Osteoblast (primary cell): ENCODE measurements around the gene SH2D3A. TPM values are rescaled to one million over a fixed set of nuclear protein-coding genes. Genes with fewer than 3 reads are reported as not detected.
"Not testable (repeated sequence)": the region's sequence is repeated elsewhere in the genome, so short reads cannot be mapped to it uniquely, and the experiment has no call there.

Source experiments
- DNase-seq: peaks from one replicate; pipeline ENCODE4 v3.0.0; 2011; ENCODE audit warnings: low spot score, mixed read lengths; ENCODE audit not compliant: insufficient read length; ENCODE audit errors: missing footprints
- H2AFZ ChIP-seq: 2 replicates; pipeline ENCODE4 v1.6.0; 2011; ENCODE audit warnings: mild to moderate bottlenecking, low read length
- H3K27ac ChIP-seq: 2 replicates; pipeline ENCODE4 v1.5.1; 2011; ENCODE audit warnings: mild to moderate bottlenecking, low read depth, low read length, moderate library complexity
- H3K27me3 ChIP-seq: 2 replicates; pipeline ENCODE4 v1.6.0; 2012; ENCODE audit warnings: mild to moderate bottlenecking, control low read depth, inconsistent platforms, low read length, moderate library complexity; ENCODE audit not compliant: insufficient read depth
- H3K36me3 ChIP-seq: 2 replicates; pipeline ENCODE4 v1.5.1; 2011; ENCODE audit warnings: mild to moderate bottlenecking, low read length, control low read depth, moderate library complexity; ENCODE audit not compliant: insufficient read depth
- H3K4me1 ChIP-seq: 2 replicates; pipeline ENCODE4 v1.5.1; 2011; ENCODE audit warnings: mild to moderate bottlenecking, low read length, control low read depth, moderate library complexity; ENCODE audit not compliant: insufficient read depth
- H3K4me2 ChIP-seq: 2 replicates; pipeline ENCODE4 v1.6.0; 2011; ENCODE audit warnings: mild to moderate bottlenecking, low read length; ENCODE audit not compliant: insufficient read depth
- H3K4me3 ChIP-seq: fragments of 200-600 bp; sonication (generic); 3 replicates; pipeline ENCODE4 v1.5.1; 2012; ENCODE audit warnings: mild to moderate bottlenecking, low read length, inconsistent platforms; ENCODE audit not compliant: insufficient read depth
- H3K79me2 ChIP-seq: 2 replicates; pipeline ENCODE4 v1.6.0; 2012; ENCODE audit warnings: mild to moderate bottlenecking, low read length, control low read depth, inconsistent platforms; ENCODE audit not compliant: insufficient read depth
- H3K9me3 ChIP-seq: 2 replicates; pipeline ENCODE4 v1.5.1; 2011; ENCODE audit warnings: low read depth, low read length, control low read depth
- H4K20me1 ChIP-seq: 2 replicates; pipeline ENCODE4 v1.6.0; 2012; ENCODE audit warnings: mild to moderate bottlenecking, low read length, control low read depth; ENCODE audit not compliant: insufficient read depth
- total RNA-seq: library from RNA; depleted of rRNA; stranded (reverse); fragments of >200 nt; gene quantifications from 2 replicates; pipeline ENCODE4 v1.2.3, GENCODE V29; 2012
- TF ChIP-seq, protein P1 (sequence below): IDR thresholded peaks from 2 replicates; pipeline ENCODE4 v1.5.1; 2011; ENCODE audit warnings: mild to moderate bottlenecking, low read depth, low read length, moderate library complexity; ENCODE audit errors: extremely low read depth

SH2D3A gene
- total RNA-seq, 1 donor: not detected

DNA sequence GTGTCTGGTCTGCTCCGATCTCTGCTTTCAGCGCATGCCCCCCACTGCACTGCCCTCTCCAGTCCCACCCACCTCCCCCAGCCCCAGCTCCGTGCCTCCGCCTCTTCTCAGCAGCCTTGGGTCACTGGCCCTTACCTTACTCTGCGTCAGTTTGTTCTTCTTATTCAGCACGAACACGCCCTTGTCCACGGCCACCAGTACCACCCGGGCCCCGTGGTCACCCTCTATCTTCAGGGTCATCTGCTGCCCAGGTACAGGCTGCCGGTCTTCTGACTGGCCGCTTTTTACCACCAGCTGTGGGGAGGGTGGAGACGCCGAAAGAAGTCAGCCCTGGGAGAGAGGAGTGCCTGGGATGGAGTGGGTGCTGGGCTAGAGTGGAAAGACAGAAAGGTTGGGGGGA lies 57.7 kb downstream of the SH2D3A start:
- Histone ChIP-seq H4K20me1 (no peaks in the 10 kb centered on the region), H3K36me3 (no peaks in the 10 kb centered on the region), H3K9me3 (no peaks in the 10 kb centered on the region), H3K27me3 (peaks cover 18% of the 10 kb centered on the region), H3K27ac (no peak overlapping the region), H3K4me3 (no peak overlapping the region), H2AFZ (no peak overlapping the region), H3K79me2 (no peaks in the 10 kb centered on the region), H3K4me2 (no peak overlapping the region), H3K4me1 (no peaks in the 10 kb centered on the region)
- peak; percentile 51 for DNase-seq
- TF ChIP-seq, protein P1, sequence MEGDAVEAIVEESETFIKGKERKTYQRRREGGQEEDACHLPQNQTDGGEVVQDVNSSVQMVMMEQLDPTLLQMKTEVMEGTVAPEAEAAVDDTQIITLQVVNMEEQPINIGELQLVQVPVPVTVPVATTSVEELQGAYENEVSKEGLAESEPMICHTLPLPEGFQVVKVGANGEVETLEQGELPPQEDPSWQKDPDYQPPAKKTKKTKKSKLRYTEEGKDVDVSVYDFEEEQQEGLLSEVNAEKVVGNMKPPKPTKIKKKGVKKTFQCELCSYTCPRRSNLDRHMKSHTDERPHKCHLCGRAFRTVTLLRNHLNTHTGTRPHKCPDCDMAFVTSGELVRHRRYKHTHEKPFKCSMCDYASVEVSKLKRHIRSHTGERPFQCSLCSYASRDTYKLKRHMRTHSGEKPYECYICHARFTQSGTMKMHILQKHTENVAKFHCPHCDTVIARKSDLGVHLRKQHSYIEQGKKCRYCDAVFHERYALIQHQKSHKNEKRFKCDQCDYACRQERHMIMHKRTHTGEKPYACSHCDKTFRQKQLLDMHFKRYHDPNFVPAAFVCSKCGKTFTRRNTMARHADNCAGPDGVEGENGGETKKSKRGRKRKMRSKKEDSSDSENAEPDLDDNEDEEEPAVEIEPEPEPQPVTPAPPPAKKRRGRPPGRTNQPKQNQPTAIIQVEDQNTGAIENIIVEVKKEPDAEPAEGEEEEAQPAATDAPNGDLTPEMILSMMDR: no peak

DNA sequence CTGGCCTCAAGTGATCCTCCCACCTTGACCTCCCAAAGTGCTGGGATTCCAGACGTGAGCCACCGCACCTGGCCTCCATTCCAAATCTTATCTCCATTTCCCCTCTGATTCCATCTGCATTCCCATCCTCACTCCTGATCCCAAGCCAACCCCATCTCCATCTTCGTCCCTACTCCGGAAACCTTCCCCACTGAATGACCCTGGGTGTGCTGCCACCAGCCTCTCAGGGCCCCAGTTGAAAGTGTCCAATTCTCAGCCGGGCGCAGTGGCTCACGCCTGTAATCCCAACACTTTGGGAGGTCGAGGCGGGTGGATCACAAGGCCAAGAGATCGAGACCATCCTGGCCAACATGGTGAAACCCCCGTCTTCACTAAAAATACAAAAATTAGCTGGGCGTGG lies 58.3 kb downstream of the SH2D3A start:
- H3K27me3 ChIP-seq: peaks cover 18% of the 10 kb centered on the region

GRCh38 chr19:6708346-6708745 lies 58.9 kb downstream of the SH2D3A start:
- H3K27ac ChIP-seq: no peak overlapping the region
- no peak overlapping the region for H3K4me3 ChIP-seq
- no peaks in the 10 kb centered on the region for H3K36me3 ChIP-seq
- DNase-seq: no peak
- TF ChIP-seq, protein P1: no peak
- H3K79me2 ChIP-seq: no peaks in the 10 kb centered on the region
- no peaks in the 10 kb centered on the region for H3K9me3 ChIP-seq
- H3K4me1 ChIP-seq: no peaks in the 10 kb centered on the region
- no peak overlapping the region for H3K4me2 ChIP-seq
- H3K27me3 ChIP-seq: peaks cover 18% of the 10 kb centered on the region
- no peak overlapping the region for H2AFZ ChIP-seq
- no peaks in the 10 kb centered on the region for H4K20me1 ChIP-seq

More for the DNA sequence above, 58.3 kb downstream of the SH2D3A start:
- H4K20me1 ChIP-seq, H3K4me3 ChIP-seq, H3K9me3 ChIP-seq, H3K79me2 ChIP-seq, H2AFZ ChIP-seq, H3K27ac ChIP-seq, H3K4me1 ChIP-seq, H3K4me2 ChIP-seq, H3K36me3 ChIP-seq: not testable (repeated sequence)
- peak; percentile 53 for DNase-seq

DNA sequence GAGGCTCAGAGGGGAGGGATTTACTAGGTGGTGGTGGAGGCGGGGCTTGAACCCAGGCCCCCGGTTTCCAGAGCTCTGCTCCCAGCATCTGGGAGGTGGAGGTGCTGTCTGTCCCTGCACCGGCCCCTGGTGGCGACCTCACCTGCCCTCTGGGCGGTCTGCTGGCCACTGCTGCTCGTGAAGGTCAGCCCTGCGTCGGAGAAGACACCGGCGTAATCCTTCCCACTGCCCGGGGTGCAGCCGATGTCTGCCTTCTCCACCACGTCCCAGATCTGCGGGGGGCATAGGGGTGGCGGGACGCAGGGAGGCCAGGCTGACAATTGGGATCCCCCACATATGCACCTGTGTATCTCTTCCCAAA lies 59.6 kb downstream of the SH2D3A start:
- Histone ChIP-seq H4K20me1 (no peaks in the 10 kb centered on the region), H2AFZ (no peak overlapping the region), H3K27ac (no peak overlapping the region), H3K9me3 (no peaks in the 10 kb centered on the region), H3K79me2 (no peaks in the 10 kb centered on the region), H3K27me3 (peaks cover 18% of the 10 kb centered on the region), H3K4me2 (no peak overlapping the region), H3K4me3 (no peak overlapping the region), H3K4me1 (no peaks in the 10 kb centered on the region), H3K36me3 (no peaks in the 10 kb centered on the region)
- DNase-seq: peak; percentile 81
- TF ChIP-seq, protein P1: no peak
